Thymus (tissue), 11 donors: ENCODE measurements around the gene OVCA2. TPM values are rescaled to one million over a fixed set of nuclear protein-coding genes. Genes with fewer than 3 reads are reported as not detected.
A peak's percentile ranks its signal among the peaks of the same experiment; 100 is the strongest.

Experiments used
- DNase-seq, 9 donors: peaks; one replicate each; pipeline ENCODE4 v3.0.0-alpha.2; 2013; ENCODE audit warnings: low spot score in 9 of 9, low read depth in 6 of 9, missing footprints in 1 of 9
- H3K27ac ChIP-seq, 2 donors: one replicate each; pipeline ENCODE4 v1.5.1; 2013; ENCODE audit warnings: control low read depth in 1 of 2, low read depth in 1 of 2, low read length in 1 of 2, mild to moderate bottlenecking in 1 of 2, moderate library complexity in 1 of 2
- H3K27me3 ChIP-seq, 2 donors: one replicate each; pipeline ENCODE4 v1.5.1; 2013; ENCODE audit warnings: low read length in 1 of 2; ENCODE audit not compliant: control insufficient read depth in 2 of 2, insufficient read depth in 1 of 2
- H3K36me3 ChIP-seq, 2 donors: one replicate each; pipeline ENCODE4 v1.5.1; 2013; ENCODE audit warnings: low read length in 1 of 2, mild to moderate bottlenecking in 1 of 2, moderate library complexity in 1 of 2; ENCODE audit not compliant: control insufficient read depth in 2 of 2, insufficient read depth in 2 of 2
- H3K4me1 ChIP-seq, 2 donors: one replicate each; pipeline ENCODE4 v1.5.1; 2013; ENCODE audit warnings: low read length in 2 of 2; ENCODE audit not compliant: control insufficient read depth in 2 of 2, insufficient read depth in 2 of 2
- H3K4me3 ChIP-seq, 2 donors: one replicate each; pipeline ENCODE4 v1.5.1; 2013; ENCODE audit warnings: low read length in 2 of 2, control low read depth in 1 of 2, mild to moderate bottlenecking in 1 of 2
- H3K9me3 ChIP-seq, 2 donors: one replicate each; pipeline ENCODE4 v1.5.1; 2013; ENCODE audit warnings: low read length in 1 of 2, mild to moderate bottlenecking in 1 of 2; ENCODE audit not compliant: control insufficient read depth in 2 of 2, insufficient read depth in 1 of 2
- WGBS: extraction: QIAGEN DNeasy Blood & Tissue Kit; methylation state at CpG from one replicate; pipeline ENCODE4 v1.1.7; 2013; 5-methylcytosine and 5-hydroxymethylcytosine counted together
- polyA plus RNA-seq: library from polyadenylated mRNA; stranded (reverse); fragments of 200-250 nt; gene quantifications from one replicate; pipeline ENCODE4 v1.2.3, GENCODE V29; 2013
- total RNA-seq: library from RNA; stranded (reverse); fragments of 120-200 nt; gene quantifications from one replicate; pipeline ENCODE4 v1.2.4, GENCODE V29; 2013
- donor health status: healthy.

Gene OVCA2
- total and polyA plus RNA-seq, 2 donors, result 39.8 to 81.8 TPM

- Histone ChIP-seq H3K4me1 (peaks cover 0 to 37% of the 10 kb centered on the region in 2 donors), H3K9me3 (no peaks in the 10 kb centered on the region), H3K27ac (peak overlapping the region; percentile 58 to 65), H3K27me3 (no peaks in the 10 kb centered on the region), H3K4me3 (no peak overlapping the region), H3K36me3 (peaks cover 47 to 49% of the 10 kb centered on the region in 2 donors)
- DNase-seq, result no peak
- WGBS, result 82% methylated on average over 13 of the region's 13 CpGs
These were observed 33.7 kb downstream of the OVCA2 start for GRCh38 chr17:2075336-2076086.

DNA sequence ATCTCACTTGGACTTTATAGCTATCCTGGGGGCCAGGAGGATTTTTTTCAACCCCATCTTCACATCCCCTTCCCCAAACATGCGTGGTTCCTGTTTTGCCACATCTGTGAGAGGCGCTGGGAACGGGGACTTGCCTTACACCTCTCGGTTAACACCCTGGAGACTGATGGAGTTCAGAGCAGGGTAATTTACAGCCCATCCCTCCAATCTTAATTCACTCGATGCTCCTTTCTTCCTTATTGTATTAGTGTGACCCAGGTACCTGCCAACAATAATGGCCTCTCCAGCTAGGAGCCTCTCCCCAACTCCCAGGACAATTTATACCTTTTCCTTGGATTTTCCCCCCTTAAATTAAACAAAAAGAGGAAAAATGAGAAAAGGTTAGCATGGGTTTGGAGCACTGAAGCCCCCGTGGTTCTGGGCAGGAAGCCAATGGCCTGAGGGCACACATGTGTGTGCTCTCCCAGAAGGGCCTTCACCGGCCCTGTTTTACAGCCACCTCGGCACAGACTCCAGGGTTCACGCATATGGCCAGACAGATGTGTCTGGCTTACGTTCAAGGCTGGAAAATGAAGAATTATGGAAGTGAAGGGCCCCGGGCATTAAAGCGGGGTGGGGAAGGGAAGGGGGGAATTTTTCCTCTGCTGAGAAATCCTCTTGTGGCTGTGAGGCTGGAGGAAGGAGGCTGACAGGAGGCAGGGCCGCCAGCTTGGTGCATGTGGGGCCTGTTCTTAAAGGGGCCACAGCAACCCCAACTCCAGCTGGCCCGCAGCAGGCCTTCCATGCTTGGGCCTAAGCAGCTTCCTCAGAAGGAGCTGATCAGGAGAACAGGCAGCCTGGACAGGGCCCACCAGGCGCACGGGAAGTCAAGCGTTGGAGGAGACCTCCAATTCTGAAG, 34.5 kb downstream of the OVCA2 start:
- H3K36me3 ChIP-seq, result peaks cover 44 to 52% of the 10 kb centered on the region in 2 donors
- DNase-seq, result no peak
- H3K9me3 ChIP-seq, result no peaks in the 10 kb centered on the region
- WGBS, result 83% methylated on average over 17 of the region's 17 CpGs
- no peak overlapping the region for H3K4me3 ChIP-seq
- H3K27ac ChIP-seq, result peak overlapping the region; percentile 53 to 65
- no peaks in the 10 kb centered on the region for H3K27me3 ChIP-seq
- H3K4me1 ChIP-seq, result peaks cover 0 to 33% of the 10 kb centered on the region in 2 donors

DNA sequence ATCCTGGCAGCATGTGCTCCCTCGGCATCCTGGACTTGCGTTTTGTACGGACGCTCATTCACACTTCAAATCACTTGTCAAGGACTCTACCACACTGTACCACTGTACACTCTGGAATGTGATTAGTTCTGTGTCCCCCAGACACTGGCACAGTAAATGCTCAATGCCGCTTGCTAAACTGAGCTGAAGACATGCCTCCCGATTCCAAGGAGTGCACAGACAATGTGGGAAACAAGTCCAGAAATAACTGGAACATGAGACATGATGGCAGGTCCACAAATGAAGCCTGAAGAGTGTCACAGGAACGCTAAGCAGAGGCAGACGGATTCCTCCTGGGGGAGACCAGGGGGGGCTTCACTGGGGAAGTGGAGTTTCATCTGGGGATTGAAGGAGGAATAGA, 35.2 kb downstream of the OVCA2 start:
- peaks cover 44 to 52% of the 10 kb centered on the region in 2 donors for H3K36me3 ChIP-seq
- 96% methylated on average over 8 of the region's 8 CpGs for WGBS
- DNase-seq, result no peak
- H3K27me3 ChIP-seq, result no peaks in the 10 kb centered on the region
- H3K4me3 ChIP-seq, result no peak overlapping the region
- H3K4me1 ChIP-seq, result peaks cover 0 to 26% of the 10 kb centered on the region in 2 donors
- peak overlapping the region in 1 of 2 donors; percentile 65 for H3K27ac ChIP-seq
- H3K9me3 ChIP-seq, result no peaks in the 10 kb centered on the region

GRCh38 chr17:2081564-2081963, 39.7 kb downstream of the OVCA2 start:
- no peak for DNase-seq
- Histone ChIP-seq H3K4me3 (no peak overlapping the region), H3K27me3 (no peaks in the 10 kb centered on the region), H3K4me1 (peaks cover 0 to 42% of the 10 kb centered on the region in 2 donors), H3K27ac (no peak overlapping the region), H3K36me3 (peaks cover 58 to 76% of the 10 kb centered on the region in 2 donors), H3K9me3 (no peaks in the 10 kb centered on the region)
- WGBS, result 97% methylated on average over 9 of the region's 9 CpGs

DNA sequence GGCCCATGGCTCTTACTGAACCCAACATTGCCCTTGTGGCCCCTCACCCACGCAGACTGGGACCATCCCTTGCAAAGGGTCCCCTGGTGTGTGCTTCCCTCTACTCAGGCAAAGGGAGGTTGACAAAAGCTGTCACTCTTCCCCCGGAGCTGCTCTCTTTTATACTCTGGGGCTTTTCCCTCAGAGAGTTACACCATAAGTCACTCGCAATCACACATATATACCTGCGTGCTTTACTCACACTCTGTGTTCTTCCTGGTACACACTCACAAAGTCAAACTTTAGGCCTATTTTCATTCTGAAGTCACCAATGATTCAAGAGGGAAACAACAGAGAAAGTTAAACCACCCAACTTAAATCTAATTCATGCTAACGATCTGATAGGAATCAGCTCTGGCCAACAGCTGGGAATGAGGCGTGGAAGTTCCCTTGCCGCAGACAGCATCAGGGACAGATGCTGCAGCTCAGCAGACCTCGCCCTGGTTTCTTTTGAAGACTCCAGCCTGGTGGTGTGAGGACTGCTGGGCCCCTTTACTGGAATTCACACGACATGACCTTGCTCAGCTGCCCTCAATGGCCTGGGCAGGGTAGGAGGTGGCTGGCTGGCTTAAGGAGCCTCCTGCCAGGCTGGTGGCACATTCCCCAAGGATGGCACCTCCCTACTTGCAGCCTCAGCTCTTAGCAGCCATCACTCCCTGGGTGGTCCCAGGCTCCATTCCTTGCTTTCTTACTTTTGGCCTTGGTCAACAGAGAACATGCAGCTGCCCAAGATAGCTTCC, 40.4 kb downstream of the OVCA2 start:
- no peak overlapping the region for H3K27ac ChIP-seq
- H3K9me3 ChIP-seq, result no peaks in the 10 kb centered on the region
- H3K27me3 ChIP-seq, result no peaks in the 10 kb centered on the region
- peaks cover under 1 to 43% of the 10 kb centered on the region in 2 donors for H3K4me1 ChIP-seq
- DNase-seq, result no peak
- no peak overlapping the region for H3K4me3 ChIP-seq
- peaks cover 55 to 70% of the 10 kb centered on the region in 2 donors for H3K36me3 ChIP-seq
- 97% methylated on average over 9 of the region's 9 CpGs for WGBS

GRCh38 chr17:2083613-2084035, 41.8 kb downstream of the OVCA2 start:
- Histone ChIP-seq H3K36me3 (peaks cover 46 to 60% of the 10 kb centered on the region in 2 donors), H3K4me1 (peaks cover 12 to 51% of the 10 kb centered on the region in 2 donors), H3K9me3 (no peaks in the 10 kb centered on the region), H3K27me3 (no peaks in the 10 kb centered on the region), H3K27ac (peak overlapping the region in 1 of 2 donors; percentile 53), H3K4me3 (no peak overlapping the region)
- WGBS, result 78% methylated on average over 7 of the region's 7 CpGs
- no peak for DNase-seq

DNA sequence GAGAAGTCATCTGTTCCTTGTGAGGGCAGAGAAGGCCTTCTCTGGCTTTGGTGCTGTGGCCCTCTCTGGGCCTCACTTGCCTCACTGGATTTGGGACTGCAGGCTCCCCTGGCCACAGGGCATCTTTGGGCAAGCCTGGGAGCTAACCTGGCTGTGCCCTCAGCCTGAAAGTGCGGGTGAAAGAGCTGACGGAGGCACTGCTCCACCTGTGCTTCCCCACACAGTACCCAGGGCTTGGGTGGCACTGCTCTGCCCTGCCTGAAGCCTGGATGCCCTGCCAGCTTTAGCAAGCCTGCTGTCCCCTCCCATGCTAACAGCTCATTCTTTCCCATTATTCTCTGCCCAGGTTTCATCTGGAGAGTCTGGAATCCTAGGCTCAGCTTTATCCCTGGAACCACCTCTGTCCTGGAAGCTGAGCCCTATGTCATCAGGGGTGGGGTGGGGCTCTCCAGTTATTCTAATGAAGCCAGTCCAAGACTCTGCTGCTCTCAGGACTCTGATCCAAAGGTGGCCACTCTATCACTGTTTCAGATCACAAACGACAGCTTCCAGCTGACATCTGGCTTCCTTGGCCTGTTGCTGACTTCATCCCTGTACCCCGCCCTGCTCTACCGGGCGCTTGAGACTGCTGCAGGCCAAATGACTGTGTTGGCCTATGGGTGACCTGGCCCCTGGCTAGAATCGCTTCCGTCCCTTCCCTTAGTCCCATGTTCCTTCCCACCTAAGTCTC, 42.4 kb downstream of the OVCA2 start:
- H3K36me3 ChIP-seq, result peaks cover 43 to 55% of the 10 kb centered on the region in 2 donors
- no peaks in the 10 kb centered on the region for H3K9me3 ChIP-seq
- H3K27me3 ChIP-seq, result no peaks in the 10 kb centered on the region
- H3K4me1 ChIP-seq, result peaks cover 17 to 57% of the 10 kb centered on the region in 2 donors
- H3K27ac ChIP-seq, result peak overlapping the region; percentile 40 to 53
- no peak overlapping the region for H3K4me3 ChIP-seq
- whole genome bisulfite sequencing, result 93% methylated on average over 8 of the region's 8 CpGs
- no peak for DNase-seq
